Activated CD4-positive, alpha-beta T cell treated with anti-CD3 and anti-CD28 coated beads, Interleukin-2, amount 50 U/mL, for 24 hours (primary cell): ENCODE results near the gene SLC25A3.
"Not testable (repeated sequence)": the region's sequence is repeated elsewhere in the genome, so short reads cannot be mapped to it uniquely, and the experiment has no call there.

Source experiments
- DNase-seq, 2 donors: peaks; one replicate each; pipeline ENCODE4 v3.0.0-alpha.2; 2020; ENCODE audit warnings: low read depth in 1 of 2, low spot score in 1 of 2

The SLC25A3 gene

DNA sequence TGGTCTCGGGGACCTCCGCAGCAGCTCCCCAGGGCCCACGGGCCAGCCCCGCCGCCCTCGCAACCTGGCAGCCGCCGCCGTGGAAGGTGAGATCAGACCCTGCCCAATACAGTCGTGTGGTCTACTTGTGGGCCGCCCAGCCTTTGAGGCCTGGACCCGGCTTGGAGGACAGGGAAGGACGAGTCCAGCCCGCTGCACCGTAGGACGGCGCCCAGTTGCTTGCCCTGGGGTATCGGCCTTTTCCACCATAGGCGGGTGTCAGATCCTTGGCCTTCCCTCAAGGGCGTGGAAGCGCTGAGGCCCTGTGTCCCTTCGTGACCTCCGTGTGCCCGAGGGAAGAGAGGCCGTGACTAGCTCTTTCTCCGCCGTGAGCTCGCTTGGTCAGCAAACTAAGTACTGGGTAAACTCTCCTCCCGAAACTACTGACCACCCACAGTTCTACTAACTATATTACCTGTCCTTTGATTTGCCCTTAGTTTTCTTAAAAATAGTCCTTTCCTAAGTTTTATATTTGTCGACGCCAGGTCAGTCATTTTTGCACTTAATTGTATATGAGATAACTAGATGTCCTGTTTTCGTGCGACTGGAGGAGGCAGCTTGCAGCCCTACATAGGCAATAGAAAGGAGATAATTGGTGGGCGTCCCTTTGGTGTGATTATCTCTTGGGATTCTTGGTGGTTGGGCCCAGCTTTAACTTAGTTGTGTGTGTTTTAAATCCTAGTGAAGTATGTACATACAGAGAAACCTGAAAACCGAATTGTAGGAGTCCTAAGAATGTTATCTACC is 757 bp downstream of the SLC25A3 start:
- DNase-seq, result no peak

DNA sequence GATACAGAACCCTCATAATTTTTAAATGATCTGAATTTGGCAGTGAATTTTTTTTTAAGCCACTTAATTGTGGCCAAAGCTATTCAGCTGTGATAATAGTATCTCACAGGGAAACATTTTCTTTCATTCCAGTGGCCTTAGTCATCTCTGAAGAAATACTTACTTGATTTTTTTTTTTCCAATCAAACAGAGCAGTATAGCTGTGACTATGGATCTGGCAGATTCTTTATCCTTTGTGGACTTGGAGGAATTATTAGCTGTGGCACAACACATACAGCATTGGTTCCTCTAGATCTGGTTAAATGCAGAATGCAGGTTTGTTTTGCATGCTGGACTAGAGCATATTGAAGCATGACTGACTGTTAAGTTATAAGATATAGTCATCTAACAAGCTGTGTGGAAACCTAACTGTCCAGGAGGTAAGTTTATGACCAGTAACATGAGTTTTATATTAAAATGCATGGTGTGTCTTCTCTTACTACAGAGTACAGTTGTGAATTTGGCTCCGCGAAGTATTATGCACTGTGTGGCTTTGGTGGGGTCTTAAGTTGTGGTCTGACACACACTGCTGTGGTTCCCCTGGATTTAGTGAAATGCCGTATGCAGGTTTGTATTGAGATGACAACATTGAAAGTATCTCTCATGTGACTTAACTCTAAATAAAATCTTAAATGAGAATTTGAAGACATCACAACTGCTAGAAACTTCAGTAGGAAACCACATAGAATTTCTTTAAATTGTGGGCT is 1.9 kb downstream of the SLC25A3 start:
- DNase-seq, result peak in 1 of 2 donors; percentile 14

DNA sequence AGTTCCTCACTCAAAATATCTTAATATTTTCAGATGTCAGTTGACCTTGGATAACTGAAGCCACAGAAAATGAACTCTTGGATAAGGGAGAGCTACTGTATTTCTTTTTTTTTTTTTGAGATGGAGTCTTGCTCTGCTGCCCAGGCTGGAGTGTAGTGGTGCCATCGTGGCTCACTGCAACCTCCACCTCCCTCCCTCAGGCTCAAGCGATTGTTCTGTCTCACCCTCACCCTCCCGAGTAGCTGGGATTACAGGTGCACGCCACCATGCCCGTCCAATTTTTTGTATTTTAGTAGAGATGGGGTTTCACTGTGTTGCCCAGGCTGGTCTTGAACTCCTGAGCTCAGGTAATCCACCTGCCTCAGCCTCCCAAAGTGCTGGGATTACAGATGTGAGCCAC is 3.8 kb downstream of the SLC25A3 start:
- not testable (repeated sequence) for DNase-seq

DNA sequence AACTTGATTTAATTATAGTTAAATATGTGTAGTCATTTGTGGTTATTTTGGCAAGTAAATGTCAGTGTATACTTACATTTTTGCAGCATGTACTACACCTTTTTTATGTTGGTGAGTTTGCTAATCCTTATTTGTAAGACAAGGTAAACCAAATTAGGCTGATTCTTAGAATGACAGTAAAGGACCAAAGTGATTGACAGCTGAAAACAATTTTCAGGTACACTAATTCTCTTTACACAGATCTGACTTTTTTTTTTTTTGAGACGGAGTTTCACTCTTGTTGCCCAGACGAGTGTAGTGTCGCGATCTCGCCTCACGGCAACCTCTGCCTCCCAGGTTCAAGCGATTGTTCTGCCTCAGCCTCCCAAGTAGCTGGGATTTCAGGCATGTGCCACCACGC is 8.4 kb downstream of the SLC25A3 start:
- no peak for DNase-seq

DNA sequence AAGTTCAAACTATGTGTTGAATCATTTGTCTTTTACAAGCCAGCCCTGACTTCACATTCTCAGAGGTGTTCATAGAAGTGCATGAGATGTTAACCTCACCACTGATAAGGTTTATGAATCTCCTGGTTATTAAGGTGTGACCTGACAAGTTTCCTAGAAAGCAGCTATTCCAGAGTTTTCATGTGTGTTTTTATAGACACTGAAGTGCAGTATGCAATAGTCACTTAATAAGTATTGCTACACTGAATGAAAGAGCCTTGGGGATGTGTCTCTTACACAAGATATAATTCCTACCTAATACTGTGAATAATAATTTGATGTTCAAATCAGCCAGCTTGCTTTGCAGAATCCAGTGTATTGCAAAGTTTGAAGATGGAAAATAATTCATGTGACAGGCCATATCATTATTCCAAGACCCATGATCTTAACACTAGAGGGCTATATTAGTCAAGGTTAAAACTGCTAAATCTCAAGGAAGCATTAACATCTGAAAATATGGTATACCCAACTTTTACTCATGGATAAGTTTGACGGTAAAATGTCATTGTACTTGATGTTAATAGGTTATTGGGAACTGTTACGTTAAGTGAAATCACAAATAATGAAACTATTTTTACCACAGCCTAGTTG is 13.0 kb downstream of the SLC25A3 start:
- no peak for DNase-seq

DNA sequence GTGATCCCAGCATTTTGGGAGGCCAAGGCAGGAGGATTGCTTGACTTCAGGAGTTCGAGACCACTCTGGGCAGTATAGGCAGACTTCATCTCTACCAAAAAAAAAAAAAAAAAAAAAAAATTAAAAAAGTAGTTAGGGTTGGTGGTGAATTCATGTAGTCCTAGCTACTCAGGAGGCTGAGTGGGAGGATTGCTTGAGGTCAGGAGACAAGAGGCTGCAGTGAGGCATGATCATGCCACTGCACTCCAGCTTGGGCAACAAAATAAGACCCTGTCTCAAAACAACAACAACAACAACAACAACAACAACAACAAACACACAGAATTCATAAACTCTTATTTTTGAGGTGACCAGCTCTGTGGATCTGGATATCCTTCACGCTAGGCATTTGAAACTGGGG is 17.1 kb downstream of the SLC25A3 start:
- no peak for DNase-seq

DNA sequence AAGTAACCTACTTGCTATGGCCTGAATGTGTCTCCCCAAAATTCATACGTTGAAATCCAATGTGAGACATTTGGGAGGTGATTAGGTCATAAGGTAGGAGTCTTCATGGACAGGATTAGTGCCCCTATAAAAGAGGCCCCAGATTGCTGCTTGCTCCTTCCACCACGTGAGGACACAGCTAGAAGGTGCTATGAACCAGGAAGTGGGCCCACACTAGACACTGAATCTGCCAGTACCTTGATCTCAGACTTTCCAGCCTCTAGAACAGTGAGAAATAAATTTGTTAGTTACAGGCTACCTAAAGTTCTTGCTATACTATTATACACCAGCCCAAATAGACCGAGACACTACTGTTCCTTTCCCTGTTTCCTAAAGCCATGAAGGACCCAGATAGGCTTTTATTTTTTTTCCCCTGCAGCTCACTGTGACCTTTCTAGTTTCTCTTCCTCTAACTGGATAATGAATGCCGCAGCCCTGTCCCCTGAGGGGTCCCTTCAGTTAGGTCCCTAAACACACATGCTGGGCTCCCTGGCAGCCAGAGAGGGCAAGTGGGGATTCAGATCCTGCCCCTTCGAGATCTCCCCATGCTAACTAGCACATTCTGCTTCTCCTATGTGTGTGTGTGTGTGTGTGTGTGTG is 19.3 kb downstream of the SLC25A3 start:
- DNase-seq, result no peak

DNA sequence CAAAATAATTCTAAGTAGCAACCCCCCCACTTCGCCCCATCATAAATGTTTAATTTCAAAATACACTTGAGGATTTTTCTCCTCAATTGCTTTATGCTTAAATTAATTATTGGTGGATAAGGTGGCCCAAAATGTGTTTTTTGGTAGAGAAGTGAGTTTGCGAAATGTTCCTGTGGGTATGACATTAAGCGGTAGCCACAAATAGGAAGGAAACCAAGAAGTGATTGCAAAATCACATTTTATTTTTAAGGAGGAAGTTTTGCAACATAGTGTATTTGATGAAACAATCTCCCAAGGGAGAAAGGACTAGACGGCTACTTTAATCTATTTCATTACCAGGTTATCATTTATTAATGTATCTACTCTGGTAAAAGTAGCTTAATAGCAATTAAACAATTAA is 25.5 kb downstream of the SLC25A3 start:
- no peak for DNase-seq

DNA sequence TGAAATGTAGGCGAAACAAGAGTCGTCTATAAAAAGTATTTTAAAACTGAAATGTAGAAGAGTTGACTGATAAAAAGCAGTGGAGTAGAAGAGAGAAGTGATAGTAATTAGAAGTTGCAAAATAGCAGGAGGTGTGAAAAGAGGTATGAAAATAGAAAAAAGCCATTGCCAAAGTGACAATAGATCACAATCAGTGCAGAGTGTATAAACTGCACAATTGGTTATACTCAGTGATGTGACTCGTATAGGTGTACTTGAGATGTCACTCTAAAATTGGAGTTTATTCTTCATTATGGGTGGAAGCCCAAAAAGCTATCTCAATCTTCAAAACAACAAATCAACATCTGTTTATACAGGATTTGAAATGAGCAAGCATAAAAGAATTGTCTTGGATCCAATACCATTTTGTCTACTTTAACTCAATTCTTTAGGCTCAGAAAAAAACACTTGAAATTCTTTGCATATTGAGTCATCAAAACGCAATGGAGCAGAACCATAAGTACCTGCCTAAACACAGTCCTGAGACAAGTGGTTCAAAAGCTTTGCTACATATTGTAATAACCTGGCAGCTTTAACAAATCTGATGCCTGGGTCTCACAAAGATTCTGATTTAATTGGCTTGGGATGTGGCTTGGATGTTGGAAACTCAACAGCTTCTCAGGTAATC is 42.3 kb downstream of the SLC25A3 start:
- DNase-seq, result no peak

DNA sequence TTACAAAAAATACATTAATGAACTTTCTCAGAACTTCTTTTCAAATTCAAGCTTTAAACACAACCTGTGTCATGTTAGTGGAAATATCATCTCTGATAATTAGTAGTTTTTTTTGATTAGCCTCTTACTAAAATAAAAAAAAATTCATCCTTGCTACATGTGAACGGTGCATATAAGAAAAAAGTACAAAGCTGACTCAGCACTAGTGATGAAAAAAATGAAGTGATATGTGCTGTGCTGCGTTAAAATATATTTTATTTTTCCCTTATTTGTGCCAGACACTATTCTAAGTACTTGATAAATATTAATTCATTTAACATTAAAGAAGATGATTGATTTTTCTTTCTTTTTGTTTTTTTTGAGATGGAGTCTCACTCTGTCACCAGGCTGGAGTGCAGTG is 43.6 kb downstream of the SLC25A3 start:
- no peak for DNase-seq

DNA sequence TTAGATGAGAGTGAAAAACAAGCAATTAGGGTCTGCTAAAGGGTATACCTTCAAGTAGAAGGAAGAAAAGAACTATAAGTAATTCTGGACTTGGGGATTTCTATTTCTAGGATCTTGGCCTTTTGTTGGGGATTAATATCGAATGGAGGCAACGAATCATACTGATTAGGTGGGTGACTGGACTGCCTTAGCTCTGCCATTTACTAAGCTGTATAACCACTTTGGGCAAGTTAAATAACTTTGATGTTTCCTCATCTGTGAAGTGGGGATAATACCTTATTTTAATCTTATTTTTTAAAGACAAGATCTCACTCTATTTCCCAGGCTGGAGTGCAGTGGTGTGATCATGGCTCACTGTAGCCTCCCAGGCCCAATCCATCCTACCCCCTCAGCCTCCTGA is 44.5 kb downstream of the SLC25A3 start:
- no peak for DNase-seq

DNA sequence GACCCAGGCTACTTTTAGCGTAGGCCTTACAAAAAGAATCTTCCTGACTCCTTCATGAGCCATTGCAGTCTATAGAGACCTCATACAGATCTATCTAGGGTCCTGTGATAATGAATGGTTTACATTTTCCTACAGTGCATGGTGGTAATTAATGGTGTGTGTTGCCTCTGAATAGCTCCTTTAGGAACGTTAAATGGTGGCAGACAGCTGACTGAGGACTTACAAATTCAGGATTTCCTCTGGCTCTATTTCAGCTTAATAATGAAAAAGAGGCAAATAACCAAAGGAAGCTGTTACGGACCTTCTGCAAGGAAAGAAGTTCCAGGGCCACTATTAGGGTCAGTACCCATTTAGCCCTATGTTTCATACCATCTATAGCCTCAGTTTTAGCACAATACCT is 46.0 kb downstream of the SLC25A3 start:
- DNase-seq, result no peak

DNA sequence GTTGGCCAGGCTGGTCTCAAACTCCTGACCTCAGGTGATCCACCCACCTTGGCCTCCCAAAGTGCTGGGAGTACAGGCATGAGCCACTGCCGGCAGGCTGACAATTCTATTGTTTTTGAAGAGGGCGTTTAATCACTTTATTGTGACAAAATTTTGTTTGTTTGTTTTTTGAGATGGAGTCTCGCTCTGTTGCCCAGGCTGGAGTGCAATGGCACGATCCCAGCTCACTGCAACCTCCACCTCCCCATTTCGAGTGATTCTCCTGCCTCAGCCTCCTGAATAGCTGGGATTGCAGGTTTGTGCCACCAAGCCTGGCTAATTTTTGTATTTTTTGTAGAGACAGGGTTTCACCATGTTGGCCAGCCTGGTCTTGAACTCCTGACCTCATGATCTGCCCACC is 49.3 kb downstream of the SLC25A3 start:
- DNase-seq, result not testable (repeated sequence)

DNA sequence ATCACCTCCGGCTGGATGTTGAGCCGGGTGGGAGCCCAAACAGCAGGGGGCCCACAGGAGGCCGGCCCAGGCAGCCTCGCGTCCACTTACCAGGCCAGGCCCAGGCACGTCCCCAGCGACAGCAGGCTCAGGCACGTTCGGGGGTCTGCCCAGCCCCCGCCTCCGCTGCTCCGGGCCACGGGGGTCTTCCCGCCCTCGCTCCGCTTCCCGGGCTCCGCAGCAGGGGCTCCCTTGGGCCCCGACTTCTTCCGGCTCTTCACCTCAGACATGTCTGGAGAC is 50.9 kb downstream of the SLC25A3 start:
- no peak for DNase-seq

DNA sequence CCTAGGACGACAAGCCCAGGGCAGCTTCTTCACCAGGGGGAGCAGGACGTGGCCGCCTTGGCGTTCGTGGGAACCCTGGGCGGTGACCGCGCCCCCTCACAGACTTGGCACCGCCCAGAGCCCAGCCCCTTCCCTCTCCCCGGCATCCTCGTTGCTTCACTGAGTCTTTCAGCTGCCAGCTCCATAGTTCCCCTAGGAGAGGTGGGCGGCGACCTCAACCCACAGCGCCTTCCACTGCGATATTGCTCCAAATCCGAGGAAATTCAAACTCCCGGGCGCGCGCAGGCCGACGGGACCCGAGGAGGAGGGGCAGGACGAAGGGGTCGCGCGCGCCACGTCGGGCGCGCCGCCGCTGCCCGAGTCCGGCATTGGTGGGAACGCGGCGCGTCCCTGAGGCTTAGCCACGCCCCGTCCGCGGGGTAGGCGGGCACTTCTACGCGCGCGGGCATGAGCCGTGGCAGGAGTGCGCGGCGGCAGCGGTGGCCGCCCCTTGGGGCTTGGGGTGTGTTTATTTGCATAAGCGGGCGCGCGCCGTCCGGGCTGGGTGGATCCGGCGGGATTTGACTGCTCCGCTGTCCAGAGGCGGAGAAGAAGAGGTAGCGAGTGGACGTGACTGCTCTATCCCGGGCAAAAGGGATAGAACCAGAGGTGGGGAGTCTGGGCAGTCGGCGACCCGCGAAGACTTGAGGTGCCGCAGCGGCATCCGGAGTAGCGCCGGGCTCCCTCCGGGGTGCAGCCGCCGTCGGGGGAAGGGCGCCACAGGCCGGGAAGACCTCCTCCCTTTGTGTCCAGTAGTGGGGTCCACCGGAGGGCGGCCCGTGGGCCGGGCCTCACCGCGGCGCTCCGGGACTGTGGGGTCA is 51.5 kb downstream of the SLC25A3 start, which contains the start of the genes APAF1 and IKBIP:
APAF1 (plus strand) TSS at position 579 of the 860 bp plus-strand sequence. CDS start 3,070 bp downstream, outside the sequence.
IKBIP (minus strand) TSS at position 77 of the 860 bp plus-strand sequence. CDS start 87 bp downstream, outside the sequence.
- DNase-seq, result peak; percentile 92 to 93

DNA sequence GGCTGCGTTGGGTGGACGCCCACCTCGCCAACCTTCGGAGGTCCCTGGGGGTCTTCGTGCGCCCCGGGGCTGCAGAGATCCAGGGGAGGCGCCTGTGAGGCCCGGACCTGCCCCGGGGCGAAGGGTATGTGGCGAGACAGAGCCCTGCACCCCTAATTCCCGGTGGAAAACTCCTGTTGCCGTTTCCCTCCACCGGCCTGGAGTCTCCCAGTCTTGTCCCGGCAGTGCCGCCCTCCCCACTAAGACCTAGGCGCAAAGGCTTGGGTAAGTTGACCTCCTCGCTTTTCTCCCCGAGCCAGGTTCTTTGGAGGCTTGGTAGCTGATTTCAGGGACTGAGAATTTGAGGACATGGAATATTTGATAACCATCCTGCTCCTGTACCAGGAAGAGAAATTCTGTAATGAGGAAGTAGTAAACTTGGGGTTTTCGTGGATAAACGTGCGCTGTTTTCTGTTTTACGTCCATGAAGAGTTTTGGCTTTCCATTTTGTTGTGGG is 52.1 kb downstream of the SLC25A3 start:
- peak in 1 of 2 donors; percentile 7 for DNase-seq

DNA sequence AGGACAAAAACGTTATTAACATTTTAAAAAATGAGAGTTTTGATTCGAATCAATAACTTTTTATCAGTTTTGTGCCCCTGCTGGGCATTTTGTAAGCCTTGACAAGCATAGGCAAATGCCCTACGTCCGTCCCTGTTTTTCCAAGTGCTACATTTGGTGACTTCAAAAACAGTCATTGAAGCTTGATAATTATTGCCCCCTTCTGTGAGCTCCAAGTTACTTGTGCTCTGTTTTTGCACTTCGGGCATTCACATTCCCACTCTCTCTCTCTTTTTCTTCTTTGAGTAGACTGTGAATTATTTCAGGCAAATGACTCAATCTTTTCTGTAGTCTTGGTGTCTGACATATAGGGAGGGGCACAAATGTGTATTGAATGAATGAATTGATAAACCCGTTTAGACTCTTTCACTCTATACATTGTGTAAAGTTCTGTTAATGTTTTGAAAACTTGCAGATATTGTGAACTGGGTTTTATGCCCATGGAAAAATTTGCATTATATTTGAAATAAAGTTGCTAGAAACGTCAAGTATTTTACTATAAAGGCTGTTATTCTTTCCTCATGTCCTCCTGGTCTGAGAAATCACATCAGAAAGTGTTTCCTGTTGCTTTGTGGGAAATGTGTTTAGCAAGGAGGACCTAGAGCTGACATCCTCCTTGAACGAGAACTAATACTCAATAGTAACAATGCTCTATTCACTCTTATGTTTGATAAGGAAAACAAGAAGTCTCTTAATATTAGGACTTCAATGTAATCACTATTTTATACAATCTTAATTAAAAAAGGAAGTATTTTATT is 53.0 kb downstream of the SLC25A3 start:
- no peak for DNase-seq

DNA sequence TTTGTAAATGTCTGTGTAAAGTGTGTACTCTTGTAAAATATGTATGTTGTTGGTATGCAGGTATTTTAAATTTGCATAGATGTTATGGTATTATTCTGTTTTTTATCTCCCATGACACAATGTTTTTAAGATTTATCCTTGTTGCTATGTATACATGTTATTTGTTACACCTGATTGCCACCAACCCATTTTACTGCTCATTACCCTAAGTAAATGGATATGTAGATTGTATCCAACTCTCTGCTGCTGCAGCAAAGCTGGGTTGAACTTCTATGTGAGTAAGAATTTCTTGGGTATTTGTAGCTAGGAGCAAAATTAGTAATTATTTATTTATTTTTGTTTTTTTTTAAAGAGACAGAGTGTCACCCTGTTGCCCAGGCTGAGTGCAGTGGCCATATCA is 57.8 kb downstream of the SLC25A3 start:
- no peak for DNase-seq

DNA sequence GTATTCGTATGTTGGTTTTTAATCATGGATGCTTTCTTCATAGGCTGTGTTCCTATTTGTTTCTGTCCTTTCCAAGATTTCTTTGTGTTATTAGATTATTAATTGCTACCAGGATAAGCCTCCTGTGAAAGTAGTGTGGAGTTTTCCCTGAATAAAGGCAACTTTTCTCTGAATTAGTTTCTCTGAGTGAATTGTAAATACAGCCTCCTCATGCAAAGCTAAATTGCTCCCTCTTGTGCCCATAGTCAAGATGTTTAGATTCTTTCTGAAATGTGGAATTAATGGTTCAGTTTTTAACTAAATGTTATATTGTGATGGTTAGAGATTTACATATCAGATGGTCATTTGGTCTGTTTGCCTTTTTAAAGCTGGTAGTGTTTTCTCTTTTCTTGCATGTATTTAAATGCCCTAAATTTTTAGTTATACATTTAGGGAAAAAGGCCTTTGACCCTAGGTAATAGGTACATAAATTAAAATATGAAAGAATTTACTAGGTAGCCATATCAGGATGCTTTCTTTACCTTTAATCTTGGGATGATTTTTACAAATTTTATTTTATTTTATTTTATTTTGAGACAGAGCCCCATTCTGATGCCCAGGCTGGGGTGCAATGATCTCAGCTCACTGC is 60.5 kb downstream of the SLC25A3 start:
- DNase-seq, result peak in 1 of 2 donors; percentile 12
